Esophagus squamous epithelium (tissue), 5 donors: ENCODE data around the gene RAD51D. TPM values are rescaled to one million over a fixed set of nuclear protein-coding genes. Genes with fewer than 3 reads are reported as not detected.
A peak's percentile ranks its signal among the peaks of the same experiment; 100 is the strongest.

ENCODE experiments used
- DNase-seq: peaks from one replicate; lab custom pipeline; 2025; lab: John Stamatoyannopoulos, UW
- H3K27ac ChIP-seq, 4 donors: fragments of 200-600 bp; sonication (generic); one replicate each; pipeline ENCODE4 v1.5.1; 2016 to 2019; ENCODE audit warnings: mild to moderate bottlenecking in 1 of 4
- H3K27me3 ChIP-seq, 4 donors: fragments of 200-600 bp; sonication (generic); 1 replicate in 3 of 4; 2 replicates in 1 of 4; pipeline versions ENCODE4 v1.5.1 to v1.6.0; 2017 to 2021; ENCODE audit warnings: antibody characterized with exemption in 1 of 4
- H3K36me3 ChIP-seq, 3 donors: fragments of 200-600 bp; sonication (generic); one replicate each; pipeline ENCODE4 v1.5.1; 2016 to 2019
- H3K4me1 ChIP-seq, 3 donors: fragments of 200-600 bp; sonication (generic); one replicate each; pipeline ENCODE4 v1.5.1; 2017 to 2019
- H3K4me3 ChIP-seq, 4 donors: fragments of 200-600 bp; sonication (generic); 1 replicate in 3 of 4; 2 replicates in 1 of 4; pipeline ENCODE4 v1.5.1; 2016 to 2019; ENCODE audit warnings: mild to moderate bottlenecking in 2 of 4, moderate library complexity in 1 of 4
- H3K9me3 ChIP-seq, 3 donors: fragments of 200-600 bp; sonication (generic); one replicate each; pipeline ENCODE4 v1.5.1; 2016 to 2019
- POLR2A ChIP-seq, 4 donors: fragments of 450-650 bp; IDR thresholded peaks; one replicate each; pipeline ENCODE4 v1.6.1; 2017; ENCODE audit warnings: antibody characterized with exemption in 4 of 4, mild to moderate bottlenecking in 4 of 4, moderate library complexity in 3 of 4
- WGBS, 2 donors: methylation state at CpG; one replicate each; pipeline ENCODE4 v1.1.5; 2018; 5-methylcytosine and 5-hydroxymethylcytosine counted together
- intact Hi-C: fragments of 100-400 bp; cut with DNase I; formaldehyde crosslinking; loops from one replicate; pipeline ENCODE4 v1.15.0; 2022
- total RNA-seq, 4 donors: library from RNA; depleted of rRNA; stranded (reverse); fragments of >200 nt; gene quantifications; one replicate each; pipeline ENCODE4 v1.1.0, GENCODE V29; 2016
- TF ChIP-seq, protein P1 (sequence below), 6 experiments: fragments of 450-650 bp in 4 of 6; fragments of 200-600 bp in 2 of 6; sonication (generic) in 2 of 6; IDR thresholded peaks; one replicate each; pipeline ENCODE4 v1.5.1; 2016 to 2019; ENCODE audit warnings: antibody characterized with exemption in 6 of 6, mild to moderate bottlenecking in 4 of 6, moderate library complexity in 4 of 6
- donor health status: DM: yes; HTN: yes; CAD: no.

Gene RAD51D
- total RNA-seq, 4 donors from 2014 or later, result 2.4 to 7.1 (median 6.0) TPM

DNA sequence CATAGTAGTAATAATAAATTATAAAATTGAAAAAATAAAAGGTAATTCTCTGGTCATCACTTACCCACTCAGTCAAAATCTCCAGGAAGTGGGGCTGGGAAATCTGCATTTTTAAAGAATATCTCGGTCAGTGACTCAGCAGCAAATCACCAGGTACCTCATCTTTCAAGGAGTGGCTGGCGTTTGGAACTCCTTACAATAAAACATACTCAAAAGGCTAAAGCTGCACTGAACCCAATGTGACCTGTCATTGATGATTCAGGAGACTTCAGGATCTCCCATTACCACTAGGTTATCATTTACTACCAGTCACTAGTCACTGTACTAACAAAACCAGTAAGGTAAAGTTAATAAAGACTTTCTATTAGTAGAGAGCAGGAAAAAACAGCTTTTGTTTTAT, 34.7 kb downstream of the RAD51D start:
- Histone ChIP-seq H3K27ac (peak overlapping the region; percentile 47 to 97 (median 95)), H3K4me3 (no peak overlapping the region), H3K9me3 (no peaks in the 10 kb centered on the region), H3K27me3 (no peaks in the 10 kb centered on the region), H3K36me3 (no peaks in the 10 kb centered on the region), H3K4me1 (peaks cover 14 to 90% (median 27%) of the 10 kb centered on the region in 3 donors)
- WGBS, 2 donors, result 24 to 25% methylated on average over 2 of the region's 2 CpGs
- intact Hi-C loops, result loop anchor here (5.0 kb wide), 1 partner anchor 103 kb away; the partner anchor contains the start of gene LIG3
- DNase-seq, result no peak
- TF ChIP-seq POLR2A (IDR thresholded peaks at IDR 0.05), result no peak
- TF ChIP-seq, protein P1, sequence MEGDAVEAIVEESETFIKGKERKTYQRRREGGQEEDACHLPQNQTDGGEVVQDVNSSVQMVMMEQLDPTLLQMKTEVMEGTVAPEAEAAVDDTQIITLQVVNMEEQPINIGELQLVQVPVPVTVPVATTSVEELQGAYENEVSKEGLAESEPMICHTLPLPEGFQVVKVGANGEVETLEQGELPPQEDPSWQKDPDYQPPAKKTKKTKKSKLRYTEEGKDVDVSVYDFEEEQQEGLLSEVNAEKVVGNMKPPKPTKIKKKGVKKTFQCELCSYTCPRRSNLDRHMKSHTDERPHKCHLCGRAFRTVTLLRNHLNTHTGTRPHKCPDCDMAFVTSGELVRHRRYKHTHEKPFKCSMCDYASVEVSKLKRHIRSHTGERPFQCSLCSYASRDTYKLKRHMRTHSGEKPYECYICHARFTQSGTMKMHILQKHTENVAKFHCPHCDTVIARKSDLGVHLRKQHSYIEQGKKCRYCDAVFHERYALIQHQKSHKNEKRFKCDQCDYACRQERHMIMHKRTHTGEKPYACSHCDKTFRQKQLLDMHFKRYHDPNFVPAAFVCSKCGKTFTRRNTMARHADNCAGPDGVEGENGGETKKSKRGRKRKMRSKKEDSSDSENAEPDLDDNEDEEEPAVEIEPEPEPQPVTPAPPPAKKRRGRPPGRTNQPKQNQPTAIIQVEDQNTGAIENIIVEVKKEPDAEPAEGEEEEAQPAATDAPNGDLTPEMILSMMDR (IDR thresholded peaks at IDR 0.05), result no peak

GRCh38 chr17:35083071-35083470, 36.6 kb downstream of the RAD51D start:
- no peak overlapping the region for H3K4me3 ChIP-seq
- TF ChIP-seq, protein P1 (IDR thresholded peaks at IDR 0.05), result no peak
- TF ChIP-seq POLR2A (IDR thresholded peaks at IDR 0.05), result no peak
- no peaks in the 10 kb centered on the region for H3K27me3 ChIP-seq
- intact Hi-C loops, result no loop called here
- WGBS, 2 donors, result 63 to 69% methylated on average over 2 of the region's 2 CpGs
- H3K27ac ChIP-seq, result peak overlapping the region in 3 of 4 donors; percentile 1 to 97 (median 97)
- no peaks in the 10 kb centered on the region for H3K36me3 ChIP-seq
- H3K4me1 ChIP-seq, result peaks cover 14 to 97% (median 27%) of the 10 kb centered on the region in 3 donors
- no peaks in the 10 kb centered on the region for H3K9me3 ChIP-seq
- DNase-seq, result no peak

- no peak overlapping the region for H3K4me3 ChIP-seq
- no peak for TF ChIP-seq POLR2A (IDR thresholded peaks at IDR 0.05)
- 22 to 27% methylated on average over 3 of the region's 3 CpGs for WGBS, 2 donors
- H3K27ac ChIP-seq, result peak overlapping the region; percentile 1 to 97 (median 68)
- no peaks in the 10 kb centered on the region for H3K36me3 ChIP-seq
- peaks cover 13 to 93% (median 22%) of the 10 kb centered on the region in 3 donors for H3K4me1 ChIP-seq
- no peaks in the 10 kb centered on the region for H3K27me3 ChIP-seq
- no peak for DNase-seq
- intact Hi-C loops, result no loop called here
- no peaks in the 10 kb centered on the region for H3K9me3 ChIP-seq
These were observed 37.5 kb downstream of the RAD51D start for GRCh38 chr17:35082073-35082657.

- WGBS, 2 donors, result 81 to 100% methylated on average over 1 of the region's 1 CpG
- Histone ChIP-seq H3K4me1 (peaks cover 8 to 87% (median 22%) of the 10 kb centered on the region in 3 donors), H3K27me3 (no peaks in the 10 kb centered on the region), H3K36me3 (no peaks in the 10 kb centered on the region), H3K9me3 (no peaks in the 10 kb centered on the region), H3K27ac (peak overlapping the region in 3 of 4 donors; percentile 40 to 97 (median 97)), H3K4me3 (no peak overlapping the region)
- DNase-seq, result no peak
- TF ChIP-seq, protein P1 (IDR thresholded peaks at IDR 0.05), result no peak
- TF ChIP-seq POLR2A (IDR thresholded peaks at IDR 0.05), result no peak
- intact Hi-C loops, result no loop called here
These were observed 38.0 kb downstream of the RAD51D start for GRCh38 chr17:35081638-35082037.

DNA sequence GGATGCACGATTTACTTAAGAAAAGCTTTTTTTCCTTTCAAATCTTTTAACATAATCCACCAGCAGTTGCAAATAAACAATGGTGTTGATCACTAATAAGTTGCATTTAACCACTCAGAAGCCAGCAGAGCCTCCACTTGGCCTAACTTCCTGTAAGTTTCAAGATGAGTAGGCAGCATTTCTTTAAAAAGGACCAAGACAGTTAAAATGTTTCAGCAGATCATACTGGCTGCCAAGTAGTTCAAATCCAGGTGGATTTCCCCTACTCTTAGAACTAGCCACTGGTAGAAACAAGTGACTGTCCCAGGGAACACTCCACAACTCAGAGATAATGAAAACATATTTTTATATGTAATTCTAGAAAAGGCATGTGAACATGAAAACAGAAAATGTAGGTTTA, 39.1 kb downstream of the RAD51D start:
- H3K4me3 ChIP-seq, result no peak overlapping the region
- WGBS, 2 donors, result 45 to 48% methylated on average over 1 of the region's 1 CpG
- TF ChIP-seq POLR2A (IDR thresholded peaks at IDR 0.05), result no peak
- TF ChIP-seq, protein P1 (IDR thresholded peaks at IDR 0.05), result no peak
- no peaks in the 10 kb centered on the region for H3K9me3 ChIP-seq
- H3K4me1 ChIP-seq, result peaks cover 8 to 79% (median 17%) of the 10 kb centered on the region in 3 donors
- H3K27me3 ChIP-seq, result no peaks in the 10 kb centered on the region
- H3K36me3 ChIP-seq, result no peaks in the 10 kb centered on the region
- DNase-seq, result no peak
- H3K27ac ChIP-seq, result peak overlapping the region in 2 of 4 donors; percentile 64 to 97
- intact Hi-C loops, result no loop called here
